ENCODE results near the gene TMEM117. TPM values are rescaled to one million over a fixed set of nuclear protein-coding genes. Genes with fewer than 3 reads are reported as not detected.

TMEM117 gene
- total and polyA plus RNA-seq, 2 donors from 2014 or later = 5.9 to 6.0 TPM

GRCh38 chr12:43824207-43824775 lies 11.6 kb upstream of the TMEM117 start:
- H3K9ac ChIP-seq (ENCODE audit: low read length in 3 of 3) = no peak overlapping the region
- H3K9me3 ChIP-seq (ENCODE audit: control insufficient read depth in 2 of 3, insufficient read depth in 1 of 3, low read length in 3 of 3) = no peaks in the 10 kb centered on the region
- no peak for DNase-seq
- H3K36me3 ChIP-seq (ENCODE audit: control insufficient read depth in 2 of 3, insufficient read depth in 3 of 3, low read length in 3 of 3) = no peaks in the 10 kb centered on the region
- intact Hi-C loops (cut with DNase I) = no loop called here
- no peak for TF ChIP-seq CTCF (IDR thresholded peaks at IDR 0.05; ENCODE audit: borderline replicate concordance, extremely low read depth, insufficient read depth)
- no peaks in the 10 kb centered on the region for H3K27me3 ChIP-seq (ENCODE audit: control insufficient read depth, insufficient read depth, low read length)
- H3K4me3 ChIP-seq (ENCODE audit: low read length in 3 of 3) = no peak overlapping the region
- FAIRE-seq = no peak
- H3K27ac ChIP-seq (ENCODE audit: low read depth in 2 of 2, low read length in 2 of 2) = no peak overlapping the region
- no peaks in the 10 kb centered on the region for H3K4me1 ChIP-seq (ENCODE audit: control insufficient read depth in 2 of 3, insufficient read depth in 2 of 3, low read depth in 1 of 3, low read length in 3 of 3)

- Histone ChIP-seq H3K27me3 (ENCODE audit: control insufficient read depth, insufficient read depth, low read length) (no peaks in the 10 kb centered on the region), H3K4me3 (ENCODE audit: low read length in 3 of 3) (no peak overlapping the region), H3K36me3 (ENCODE audit: control insufficient read depth in 2 of 3, insufficient read depth in 3 of 3, low read length in 3 of 3) (no peaks in the 10 kb centered on the region), H3K4me1 (ENCODE audit: control insufficient read depth in 2 of 3, insufficient read depth in 2 of 3, low read depth in 1 of 3, low read length in 3 of 3) (no peaks in the 10 kb centered on the region), H3K27ac (ENCODE audit: low read depth in 2 of 2, low read length in 2 of 2) (no peak overlapping the region), H3K9me3 (ENCODE audit: control insufficient read depth in 2 of 3, insufficient read depth in 1 of 3, low read length in 3 of 3) (no peaks in the 10 kb centered on the region), H3K9ac (ENCODE audit: low read length in 3 of 3) (no peak overlapping the region)
- intact Hi-C loops (cut with DNase I) = no loop called here
- FAIRE-seq (no peak), DNase-seq (no peak)
- TF ChIP-seq CTCF (IDR thresholded peaks at IDR 0.05; ENCODE audit: borderline replicate concordance, extremely low read depth, insufficient read depth) = no peak
These were observed 9.2 kb upstream of the TMEM117 start for GRCh38 chr12:43826681-43827080.

- no peak for DNase-seq
- FAIRE-seq = no peak
- H3K4me3 ChIP-seq (ENCODE audit: low read length in 3 of 3) = no peak overlapping the region
- H3K4me1 ChIP-seq (ENCODE audit: control insufficient read depth in 2 of 3, insufficient read depth in 2 of 3, low read depth in 1 of 3, low read length in 3 of 3) = no peaks in the 10 kb centered on the region
- H3K27ac ChIP-seq (ENCODE audit: low read depth in 2 of 2, low read length in 2 of 2) = no peak overlapping the region
- intact Hi-C loops (cut with DNase I) = no loop called here
- no peaks in the 10 kb centered on the region for H3K27me3 ChIP-seq (ENCODE audit: control insufficient read depth, insufficient read depth, low read length)
- no peak for TF ChIP-seq CTCF (IDR thresholded peaks at IDR 0.05; ENCODE audit: borderline replicate concordance, extremely low read depth, insufficient read depth)
- H3K9me3 ChIP-seq (ENCODE audit: control insufficient read depth in 2 of 3, insufficient read depth in 1 of 3, low read length in 3 of 3) = no peaks in the 10 kb centered on the region
- H3K9ac ChIP-seq (ENCODE audit: low read length in 3 of 3) = no peak overlapping the region
- H3K36me3 ChIP-seq (ENCODE audit: control insufficient read depth in 2 of 3, insufficient read depth in 3 of 3, low read length in 3 of 3) = no peaks in the 10 kb centered on the region
These were observed 8.8 kb upstream of the TMEM117 start for GRCh38 chr12:43827093-43827492.

Data from kidney (tissue), 14 donors.